ENCODE results near the gene SHMT2. TPM values are rescaled to one million over a fixed set of nuclear protein-coding genes. Genes with fewer than 3 reads are reported as not detected.

Gene SHMT2
- total RNA-seq, 2 donors from 2014 or later = 53.2 to 53.7 TPM

GRCh38 chr12:57195611-57196371, 33.7 kb upstream of the SHMT2 start:
- no peak for DNase-seq (ENCODE audit: low spot score)

GRCh38 chr12:57196439-57196838, 33.1 kb upstream of the SHMT2 start:
- intact Hi-C loops (cut with DNase I) = no loop called here
- no peak for DNase-seq (ENCODE audit: low spot score)

More at GRCh38 chr12:57195611-57196371, 33.7 kb upstream of the SHMT2 start:
- intact Hi-C loops (cut with DNase I) = no loop called here

GRCh38 chr12:57196956-57197355, 32.6 kb upstream of the SHMT2 start:
- intact Hi-C loops (cut with DNase I) = no loop called here

GRCh38 chr12:57198329-57198728, 31.2 kb upstream of the SHMT2 start:
- no peak for DNase-seq (ENCODE audit: low spot score)
- intact Hi-C loops (cut with DNase I) = no loop called here

More at GRCh38 chr12:57196956-57197355, 32.6 kb upstream of the SHMT2 start:
- no peak for DNase-seq (ENCODE audit: low spot score)

- intact Hi-C loops (cut with DNase I) = no loop called here
These were observed 30.3 kb upstream of the SHMT2 start for GRCh38 chr12:57199191-57199590.

GRCh38 chr12:57200497-57200896, 29.0 kb upstream of the SHMT2 start:
- DNase-seq (ENCODE audit: low spot score) = no peak
- intact Hi-C loops (cut with DNase I) = no loop called here

More at GRCh38 chr12:57199191-57199590, 30.3 kb upstream of the SHMT2 start:
- DNase-seq (ENCODE audit: low spot score) = no peak

GRCh38 chr12:57201219-57201618, 28.3 kb upstream of the SHMT2 start:
- intact Hi-C loops (cut with DNase I) = no loop called here
- no peak for DNase-seq (ENCODE audit: low spot score)

GRCh38 chr12:57201631-57202030, 27.9 kb upstream of the SHMT2 start:
- intact Hi-C loops (cut with DNase I) = no loop called here
- no peak for DNase-seq (ENCODE audit: low spot score)

GRCh38 chr12:57202321-57202720, 27.2 kb upstream of the SHMT2 start:
- intact Hi-C loops (cut with DNase I) = no loop called here
- no peak for DNase-seq (ENCODE audit: low spot score)

GRCh38 chr12:57203201-57203600, 26.3 kb upstream of the SHMT2 start:
- DNase-seq (ENCODE audit: low spot score) = no peak
- intact Hi-C loops (cut with DNase I) = no loop called here

GRCh38 chr12:57203791-57204190, 25.7 kb upstream of the SHMT2 start:
- intact Hi-C loops (cut with DNase I) = no loop called here

GRCh38 chr12:57204454-57204853, 25.1 kb upstream of the SHMT2 start:
- DNase-seq (ENCODE audit: low spot score) = no peak
- intact Hi-C loops (cut with DNase I) = no loop called here

More at GRCh38 chr12:57203791-57204190, 25.7 kb upstream of the SHMT2 start:
- DNase-seq (ENCODE audit: low spot score) = no peak

- DNase-seq (ENCODE audit: low spot score) = no peak
- intact Hi-C loops (cut with DNase I) = no loop called here
These were observed 24.3 kb upstream of the SHMT2 start for GRCh38 chr12:57205186-57205585.

- intact Hi-C loops (cut with DNase I) = no loop called here
- DNase-seq (ENCODE audit: low spot score) = no peak
These were observed 23.6 kb upstream of the SHMT2 start for GRCh38 chr12:57205931-57206330.

- no peak for DNase-seq (ENCODE audit: low spot score)
- intact Hi-C loops (cut with DNase I) = no loop called here
These were observed 21.5 kb upstream of the SHMT2 start for GRCh38 chr12:57207731-57208630.

GRCh38 chr12:57208631-57209282, 20.8 kb upstream of the SHMT2 start:
- no peak for DNase-seq (ENCODE audit: low spot score)

GRCh38 chr12:57209916-57210315, 19.6 kb upstream of the SHMT2 start:
- no peak for DNase-seq (ENCODE audit: low spot score)
- intact Hi-C loops (cut with DNase I) = no loop called here

More at GRCh38 chr12:57208631-57209282, 20.8 kb upstream of the SHMT2 start:
- intact Hi-C loops (cut with DNase I) = no loop called here

GRCh38 chr12:57210461-57210860, 19.1 kb upstream of the SHMT2 start:
- no peak for DNase-seq (ENCODE audit: low spot score)
- intact Hi-C loops (cut with DNase I) = no loop called here

GRCh38 chr12:57210926-57211692, 18.4 kb upstream of the SHMT2 start:
- DNase-seq (ENCODE audit: low spot score) = no peak
- intact Hi-C loops (cut with DNase I) = no loop called here
